OCI-LY3 (cell line): Measurements from ENCODE around the gene TIMM10B.

Source experiments
- EZH2phosphoT487 ChIP-seq: fragments of 200-600 bp; shearing (Covaris generic); IDR thresholded peaks from 2 replicates; pipeline ENCODE4 v1.6.1; 2018; ENCODE audit warnings: antibody characterized with exemption, mixed run types, low read depth
- TF ChIP-seq, protein P1 (sequence below): fragments of 200-600, 300-600 bp; sonication (generic); IDR thresholded peaks from 2 replicates; pipeline ENCODE4 v1.5.1; 2014; ENCODE audit warnings: antibody characterized with exemption, low read length, low read depth

GRCh38 chr11:6448574-6448973 is 32.7 kb upstream of the TIMM10B start:
- TF ChIP-seq, protein P1, sequence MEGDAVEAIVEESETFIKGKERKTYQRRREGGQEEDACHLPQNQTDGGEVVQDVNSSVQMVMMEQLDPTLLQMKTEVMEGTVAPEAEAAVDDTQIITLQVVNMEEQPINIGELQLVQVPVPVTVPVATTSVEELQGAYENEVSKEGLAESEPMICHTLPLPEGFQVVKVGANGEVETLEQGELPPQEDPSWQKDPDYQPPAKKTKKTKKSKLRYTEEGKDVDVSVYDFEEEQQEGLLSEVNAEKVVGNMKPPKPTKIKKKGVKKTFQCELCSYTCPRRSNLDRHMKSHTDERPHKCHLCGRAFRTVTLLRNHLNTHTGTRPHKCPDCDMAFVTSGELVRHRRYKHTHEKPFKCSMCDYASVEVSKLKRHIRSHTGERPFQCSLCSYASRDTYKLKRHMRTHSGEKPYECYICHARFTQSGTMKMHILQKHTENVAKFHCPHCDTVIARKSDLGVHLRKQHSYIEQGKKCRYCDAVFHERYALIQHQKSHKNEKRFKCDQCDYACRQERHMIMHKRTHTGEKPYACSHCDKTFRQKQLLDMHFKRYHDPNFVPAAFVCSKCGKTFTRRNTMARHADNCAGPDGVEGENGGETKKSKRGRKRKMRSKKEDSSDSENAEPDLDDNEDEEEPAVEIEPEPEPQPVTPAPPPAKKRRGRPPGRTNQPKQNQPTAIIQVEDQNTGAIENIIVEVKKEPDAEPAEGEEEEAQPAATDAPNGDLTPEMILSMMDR, result no peak
- no peak for TF ChIP-seq EZH2phosphoT487
